Measurements from ENCODE around the gene CACNA1G.

CACNA1G gene

GRCh38 chr17:50562242-50563091, 2.0 kb downstream of the CACNA1G start:
- peaks cover 3% of the 10 kb centered on the region for H3K27me3 ChIP-seq (ENCODE audit: insufficient read depth, low read length, poor library complexity)
- H2BK15ac ChIP-seq (replicated peaks; ENCODE audit: low read depth) = no peak overlapping the region
- no peaks in the 10 kb centered on the region for H3K36me3 ChIP-seq (ENCODE audit: control insufficient read depth, insufficient read depth, low read length)
- no peak overlapping the region for H3K23ac ChIP-seq (ENCODE audit: low read length)
- H3K4ac ChIP-seq (ENCODE audit: low read depth, low read length) = no peak overlapping the region
- no peaks in the 10 kb centered on the region for H3K79me1 ChIP-seq (ENCODE audit: low read length)
- no peaks in the 10 kb centered on the region for H3K79me2 ChIP-seq (ENCODE audit: control insufficient read depth, insufficient read depth, low read length)
- H2BK5ac ChIP-seq (ENCODE audit: low read length) = no peak overlapping the region
- H4K5ac ChIP-seq (ENCODE audit: low read length) = no peak overlapping the region
- peak overlapping the region; percentile 49 for H3K56ac ChIP-seq (ENCODE audit: low read length)
- no CpG with 5 or more reads among the region's 22 CpGs for WGBS (ENCODE audit: extremely low coverage, insufficient coverage, low lambda C conversion rate)
- H3K4me2 ChIP-seq (ENCODE audit: low read length) = peak overlapping the region; percentile 68
- no peak overlapping the region for H3K18ac ChIP-seq (ENCODE audit: low read length)
- H3K4me3 ChIP-seq (ENCODE audit: low read length) = no peak overlapping the region
- no peak overlapping the region for H2BK120ac ChIP-seq (ENCODE audit: low read depth, low read length)
- no peak overlapping the region for H2AK5ac ChIP-seq (ENCODE audit: low read length)
- peaks cover 13% of the 10 kb centered on the region for H3K4me1 ChIP-seq (ENCODE audit: control insufficient read depth, low read depth, low read length)
- DNase-seq = peak; percentile 50
- no peak overlapping the region for H3K27ac ChIP-seq (ENCODE audit: low read depth, low read length)
- H4K8ac ChIP-seq (ENCODE audit: low read depth, low read length) = no peak overlapping the region
- H3K9ac ChIP-seq (ENCODE audit: low read length) = peak overlapping the region; percentile 24

GRCh38 chr17:50563092-50563511, 2.6 kb downstream of the CACNA1G start:
- Histone ChIP-seq H4K8ac (ENCODE audit: low read depth, low read length) (no peak overlapping the region), H3K36me3 (ENCODE audit: control insufficient read depth, insufficient read depth, low read length) (no peaks in the 10 kb centered on the region), H2BK5ac (ENCODE audit: low read length) (no peak overlapping the region), H3K18ac (ENCODE audit: low read length) (no peak overlapping the region), H3K56ac (ENCODE audit: low read length) (no peak overlapping the region), H2BK15ac (replicated peaks; ENCODE audit: low read depth) (no peak overlapping the region), H3K4ac (ENCODE audit: low read depth, low read length) (no peak overlapping the region), H2BK120ac (ENCODE audit: low read depth, low read length) (no peak overlapping the region), H3K27me3 (ENCODE audit: insufficient read depth, low read length, poor library complexity) (peaks cover 3% of the 10 kb centered on the region), H3K27ac (ENCODE audit: low read depth, low read length) (no peak overlapping the region), H3K4me2 (ENCODE audit: low read length) (no peak overlapping the region), H3K79me1 (ENCODE audit: low read length) (no peaks in the 10 kb centered on the region), H2AK5ac (ENCODE audit: low read length) (no peak overlapping the region), H3K4me3 (ENCODE audit: low read length) (no peak overlapping the region), H3K9ac (ENCODE audit: low read length) (no peak overlapping the region), H4K5ac (ENCODE audit: low read length) (no peak overlapping the region), H3K4me1 (ENCODE audit: control insufficient read depth, low read depth, low read length) (peaks cover 11% of the 10 kb centered on the region), H3K79me2 (ENCODE audit: control insufficient read depth, insufficient read depth, low read length) (no peaks in the 10 kb centered on the region), H3K23ac (ENCODE audit: low read length) (no peak overlapping the region)
- DNase-seq = no peak
- no CpG with 5 or more reads among the region's 4 CpGs for WGBS (ENCODE audit: extremely low coverage, insufficient coverage, low lambda C conversion rate)

- Histone ChIP-seq H4K8ac (ENCODE audit: low read depth, low read length) (no peak overlapping the region), H3K27me3 (ENCODE audit: insufficient read depth, low read length, poor library complexity) (peaks cover 3% of the 10 kb centered on the region), H3K18ac (ENCODE audit: low read length) (no peak overlapping the region), H2BK5ac (ENCODE audit: low read length) (no peak overlapping the region), H3K23ac (ENCODE audit: low read length) (no peak overlapping the region), H4K5ac (ENCODE audit: low read length) (no peak overlapping the region), H3K4ac (ENCODE audit: low read depth, low read length) (no peak overlapping the region), H3K27ac (ENCODE audit: low read depth, low read length) (no peak overlapping the region), H3K79me1 (ENCODE audit: low read length) (no peaks in the 10 kb centered on the region), H3K9ac (ENCODE audit: low read length) (no peak overlapping the region), H2BK120ac (ENCODE audit: low read depth, low read length) (no peak overlapping the region), H3K56ac (ENCODE audit: low read length) (no peak overlapping the region), H3K4me3 (ENCODE audit: low read length) (no peak overlapping the region), H2AK5ac (ENCODE audit: low read length) (no peak overlapping the region), H3K4me2 (ENCODE audit: low read length) (peak overlapping the region; percentile 14), H2BK15ac (replicated peaks; ENCODE audit: low read depth) (no peak overlapping the region), H3K4me1 (ENCODE audit: control insufficient read depth, low read depth, low read length) (peaks cover 8% of the 10 kb centered on the region), H3K36me3 (ENCODE audit: control insufficient read depth, insufficient read depth, low read length) (no peaks in the 10 kb centered on the region), H3K79me2 (ENCODE audit: control insufficient read depth, insufficient read depth, low read length) (no peaks in the 10 kb centered on the region)
- DNase-seq = peak; percentile 45
- WGBS (ENCODE audit: extremely low coverage, insufficient coverage, low lambda C conversion rate) = no CpG with 5 or more reads among the region's 19 CpGs
Observed at GRCh38 chr17:50564916-50565315, 4.4 kb downstream of the CACNA1G start.

GRCh38 chr17:50565402-50566350, 5.2 kb downstream of the CACNA1G start:
- Histone ChIP-seq H3K27ac (ENCODE audit: low read depth, low read length) (no peak overlapping the region), H2BK15ac (replicated peaks; ENCODE audit: low read depth) (no peak overlapping the region), H4K5ac (ENCODE audit: low read length) (no peak overlapping the region), H3K79me2 (ENCODE audit: control insufficient read depth, insufficient read depth, low read length) (no peaks in the 10 kb centered on the region), H4K8ac (ENCODE audit: low read depth, low read length) (no peak overlapping the region), H3K56ac (ENCODE audit: low read length) (no peak overlapping the region), H2AK5ac (ENCODE audit: low read length) (no peak overlapping the region), H2BK5ac (ENCODE audit: low read length) (no peak overlapping the region), H2BK120ac (ENCODE audit: low read depth, low read length) (no peak overlapping the region), H3K79me1 (ENCODE audit: low read length) (no peaks in the 10 kb centered on the region), H3K4me1 (ENCODE audit: control insufficient read depth, low read depth, low read length) (peaks cover 10% of the 10 kb centered on the region), H3K4ac (ENCODE audit: low read depth, low read length) (no peak overlapping the region), H3K4me2 (ENCODE audit: low read length) (no peak overlapping the region), H3K23ac (ENCODE audit: low read length) (no peak overlapping the region), H3K36me3 (ENCODE audit: control insufficient read depth, insufficient read depth, low read length) (no peaks in the 10 kb centered on the region), H3K9ac (ENCODE audit: low read length) (no peak overlapping the region), H3K18ac (ENCODE audit: low read length) (no peak overlapping the region), H3K4me3 (ENCODE audit: low read length) (no peak overlapping the region), H3K27me3 (ENCODE audit: insufficient read depth, low read length, poor library complexity) (peaks cover 3% of the 10 kb centered on the region)
- peak; percentile 91 for DNase-seq
- WGBS (ENCODE audit: extremely low coverage, insufficient coverage, low lambda C conversion rate) = no CpG with 5 or more reads among the region's 10 CpGs

GRCh38 chr17:50566886-50567285, 6.4 kb downstream of the CACNA1G start:
- Histone ChIP-seq H3K18ac (ENCODE audit: low read length) (no peak overlapping the region), H3K27ac (ENCODE audit: low read depth, low read length) (no peak overlapping the region), H3K23ac (ENCODE audit: low read length) (no peak overlapping the region), H3K27me3 (ENCODE audit: insufficient read depth, low read length, poor library complexity) (peaks cover 3% of the 10 kb centered on the region), H3K79me1 (ENCODE audit: low read length) (no peaks in the 10 kb centered on the region), H3K4me3 (ENCODE audit: low read length) (no peak overlapping the region), H2BK15ac (replicated peaks; ENCODE audit: low read depth) (no peak overlapping the region), H4K5ac (ENCODE audit: low read length) (no peak overlapping the region), H2BK5ac (ENCODE audit: low read length) (no peak overlapping the region), H3K4me2 (ENCODE audit: low read length) (no peak overlapping the region), H2AK5ac (ENCODE audit: low read length) (no peak overlapping the region), H3K56ac (ENCODE audit: low read length) (no peak overlapping the region), H3K4me1 (ENCODE audit: control insufficient read depth, low read depth, low read length) (peaks cover 10% of the 10 kb centered on the region), H3K9ac (ENCODE audit: low read length) (no peak overlapping the region), H4K8ac (ENCODE audit: low read depth, low read length) (no peak overlapping the region), H3K4ac (ENCODE audit: low read depth, low read length) (no peak overlapping the region), H3K79me2 (ENCODE audit: control insufficient read depth, insufficient read depth, low read length) (no peaks in the 10 kb centered on the region), H2BK120ac (ENCODE audit: low read depth, low read length) (no peak overlapping the region), H3K36me3 (ENCODE audit: control insufficient read depth, insufficient read depth, low read length) (no peaks in the 10 kb centered on the region)
- no peak for DNase-seq
- no CpG with 5 or more reads among the region's 2 CpGs for WGBS (ENCODE audit: extremely low coverage, insufficient coverage, low lambda C conversion rate)

Measured in mesendoderm (in vitro differentiated cells).